Measurements from ENCODE around the gene CCDC169.

DNA sequence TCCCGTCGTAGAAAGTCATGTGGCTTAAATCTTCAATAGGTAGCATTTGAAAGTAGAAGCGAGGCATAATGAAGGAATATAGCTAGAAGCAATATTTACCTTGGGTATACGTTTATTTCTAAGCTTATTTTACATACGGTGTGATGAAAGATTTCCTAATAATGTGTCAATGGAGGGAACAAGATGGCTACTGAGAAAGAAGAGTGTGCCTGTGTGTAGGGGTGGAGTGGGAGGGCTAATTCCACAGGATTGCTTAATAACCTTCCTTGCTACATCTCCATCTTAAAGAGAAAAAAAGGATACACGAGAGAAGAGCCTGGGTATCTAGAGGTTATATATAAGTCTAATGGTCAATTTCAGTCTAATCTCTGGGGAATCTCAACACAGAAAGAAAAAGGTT is 46.6 kb upstream of the CCDC169 start:
- TF ChIP-seq, protein P1, sequence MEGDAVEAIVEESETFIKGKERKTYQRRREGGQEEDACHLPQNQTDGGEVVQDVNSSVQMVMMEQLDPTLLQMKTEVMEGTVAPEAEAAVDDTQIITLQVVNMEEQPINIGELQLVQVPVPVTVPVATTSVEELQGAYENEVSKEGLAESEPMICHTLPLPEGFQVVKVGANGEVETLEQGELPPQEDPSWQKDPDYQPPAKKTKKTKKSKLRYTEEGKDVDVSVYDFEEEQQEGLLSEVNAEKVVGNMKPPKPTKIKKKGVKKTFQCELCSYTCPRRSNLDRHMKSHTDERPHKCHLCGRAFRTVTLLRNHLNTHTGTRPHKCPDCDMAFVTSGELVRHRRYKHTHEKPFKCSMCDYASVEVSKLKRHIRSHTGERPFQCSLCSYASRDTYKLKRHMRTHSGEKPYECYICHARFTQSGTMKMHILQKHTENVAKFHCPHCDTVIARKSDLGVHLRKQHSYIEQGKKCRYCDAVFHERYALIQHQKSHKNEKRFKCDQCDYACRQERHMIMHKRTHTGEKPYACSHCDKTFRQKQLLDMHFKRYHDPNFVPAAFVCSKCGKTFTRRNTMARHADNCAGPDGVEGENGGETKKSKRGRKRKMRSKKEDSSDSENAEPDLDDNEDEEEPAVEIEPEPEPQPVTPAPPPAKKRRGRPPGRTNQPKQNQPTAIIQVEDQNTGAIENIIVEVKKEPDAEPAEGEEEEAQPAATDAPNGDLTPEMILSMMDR (IDR thresholded peaks at IDR 0.05) = no peak
- TF ChIP-seq POLR2A (IDR thresholded peaks at IDR 0.05) = no peak

Measured in right lobe of liver (tissue), 4 donors.